Brain pericyte (primary cell): ENCODE results near the gene EDARADD.
"Not testable (repeated sequence)": the region's sequence is repeated elsewhere in the genome, so short reads cannot be mapped to it uniquely, and the experiment has no call there.

Source experiments
- DNase-seq: peaks from one replicate; pipeline ENCODE4 v3.0.0-alpha.2; 2012; ENCODE audit warnings: low read depth, low spot score

Gene EDARADD

GRCh38 chr1:236433819-236434315 lies 39.8 kb downstream of the EDARADD start:
- no peak for DNase-seq

- no peak for DNase-seq
These were observed 44.5 kb downstream of the EDARADD start for GRCh38 chr1:236438614-236439013.

- DNase-seq: no peak
These were observed 46.3 kb downstream of the EDARADD start for GRCh38 chr1:236440373-236440772.

- DNase-seq: no peak
These were observed 56.7 kb downstream of the EDARADD start for GRCh38 chr1:236450779-236451178.

- no peak for DNase-seq
These were observed 57.8 kb downstream of the EDARADD start for GRCh38 chr1:236451796-236452373.

- DNase-seq: no peak
These were observed 61.2 kb downstream of the EDARADD start for GRCh38 chr1:236455243-236455642.

- no peak for DNase-seq
These were observed 63.7 kb downstream of the EDARADD start for GRCh38 chr1:236457775-236458174.

GRCh38 chr1:236458996-236459395 lies 64.9 kb downstream of the EDARADD start:
- DNase-seq: no peak

- DNase-seq: no peak
These were observed 66.0 kb downstream of the EDARADD start for GRCh38 chr1:236460103-236460502.

GRCh38 chr1:236464197-236464596 lies 70.1 kb downstream of the EDARADD start:
- not testable (repeated sequence) for DNase-seq

GRCh38 chr1:236465231-236465958 lies 71.3 kb downstream of the EDARADD start:
- DNase-seq: no peak

- DNase-seq: no peak
These were observed 71.8 kb downstream of the EDARADD start for GRCh38 chr1:236465959-236466303.

- no peak for DNase-seq
These were observed 73.2 kb downstream of the EDARADD start for GRCh38 chr1:236467327-236467641.

- no peak for DNase-seq
These were observed 74.5 kb downstream of the EDARADD start for GRCh38 chr1:236468625-236469024.

GRCh38 chr1:236469466-236469865 lies 75.4 kb downstream of the EDARADD start:
- DNase-seq: no peak

GRCh38 chr1:236471096-236471495 lies 77.0 kb downstream of the EDARADD start:
- DNase-seq: no peak

GRCh38 chr1:236471653-236472052 lies 77.6 kb downstream of the EDARADD start:
- DNase-seq: no peak

GRCh38 chr1:236472850-236473788 lies 79.0 kb downstream of the EDARADD start:
- DNase-seq: no peak

GRCh38 chr1:236476019-236476418 lies 81.9 kb downstream of the EDARADD start:
- DNase-seq: no peak

GRCh38 chr1:236480758-236481436 lies 86.8 kb downstream of the EDARADD start:
- DNase-seq: no peak

GRCh38 chr1:236484310-236484971 lies 90.4 kb downstream of the EDARADD start:
- no peak for DNase-seq
